Mucosa of descending colon (tissue), 3 donors: ENCODE results near the gene ASXL3. TPM values are rescaled to one million over a fixed set of nuclear protein-coding genes. Genes with fewer than 3 reads are reported as not detected.

Experiments
- ATAC-seq: fragments of 200-7000 bp; cut with Tn5 transposase; one replicate; pipeline ENCODE4 v1.9.1; 2020; ENCODE audit warnings: mild to moderate bottlenecking, moderate library complexity
- DNase-seq, 3 donors: peaks; one replicate each; pipeline ENCODE4 v3.0.0-alpha.2; 2020
- H3K36me3 ChIP-seq: fragments of 200-600 bp; one replicate; pipeline ENCODE4 v1.8.0; 2021; ENCODE audit warnings: low read depth, mild to moderate bottlenecking
- H3K4me1 ChIP-seq: fragments of 200-600 bp; one replicate; pipeline ENCODE4 v1.8.0; 2021; ENCODE audit warnings: low read depth, mild to moderate bottlenecking
- H3K4me3 ChIP-seq: fragments of 200-600 bp; one replicate; pipeline ENCODE4 v1.8.0; 2021; ENCODE audit warnings: mild to moderate bottlenecking
- H3K9me3 ChIP-seq: fragments of 200-600 bp; one replicate; pipeline ENCODE4 v1.8.0; 2021; ENCODE audit warnings: mild to moderate bottlenecking
- CTCF ChIP-seq: fragments of 200-600 bp; IDR thresholded peaks from one replicate; pipeline ENCODE4 v1.8.0; 2022; ENCODE audit warnings: antibody characterized with exemption, mild to moderate bottlenecking
- intact Hi-C, 2 donors: fragments of 100-400 bp; cut with DNase I in 1 of 2; cut with micrococcal nuclease in 1 of 2; formaldehyde crosslinking; loops; one replicate each; pipeline versions ENCODE4 v1.11.0 to v1.11.1; 2022; cut with DNase I, micrococcal nuclease
- total RNA-seq, 3 donors: library from RNA; stranded (reverse); fragmentation: NEBNext Ultra II Directional in 2 of 3; extraction: Animal tissue kit (Norgen Biotek cat#: 25700) in 2 of 3; gene quantifications; one replicate each; pipeline versions ENCODE4 v1.2.1 to v1.2.4, GENCODE V29; 2021 to 2023
- donor health status: DM: no; HTN: no; CAD: no; lungs with moderate emphysema.
- donor health status: DM: no; HTN: no; CAD: no.
- donor health status: DM: no; HTN: yes; CAD: no.

Gene ASXL3
- total RNA-seq, 3 donors from 2014 or later, result 2.4 to 8.5 (median 4.0) TPM

GRCh38 chr18:33541316-33541715 lies 36.7 kb upstream of the ASXL3 start:
- Histone ChIP-seq H3K36me3 (no peaks in the 10 kb centered on the region), H3K4me1 (no peaks in the 10 kb centered on the region), H3K4me3 (no peak overlapping the region), H3K9me3 (no peaks in the 10 kb centered on the region)
- no peak for DNase-seq
- no peak for ATAC-seq
- intact Hi-C loops, result no loop called here
- no peak for TF ChIP-seq CTCF

- Histone ChIP-seq H3K4me1 (no peaks in the 10 kb centered on the region), H3K9me3 (no peaks in the 10 kb centered on the region), H3K36me3 (no peaks in the 10 kb centered on the region), H3K4me3 (no peak overlapping the region)
- no peak for ATAC-seq
- intact Hi-C loops, result no loop called here
- DNase-seq, result no peak
- TF ChIP-seq CTCF, result no peak
Measured at GRCh38 chr18:33556846-33557245, 21.2 kb upstream of the ASXL3 start.

- Histone ChIP-seq H3K36me3 (no peaks in the 10 kb centered on the region), H3K4me1 (no peaks in the 10 kb centered on the region), H3K9me3 (no peaks in the 10 kb centered on the region), H3K4me3 (no peak overlapping the region)
- intact Hi-C loops, result no loop called here
- no peak for ATAC-seq
- no peak for TF ChIP-seq CTCF
- no peak for DNase-seq
Measured at GRCh38 chr18:33557706-33558105, 20.3 kb upstream of the ASXL3 start.

- DNase-seq, result no peak
- Histone ChIP-seq H3K9me3 (no peaks in the 10 kb centered on the region), H3K4me1 (no peaks in the 10 kb centered on the region), H3K4me3 (no peak overlapping the region), H3K36me3 (no peaks in the 10 kb centered on the region)
- no peak for TF ChIP-seq CTCF
- ATAC-seq, result peak; percentile 54
- intact Hi-C loops, result no loop called here
Measured at GRCh38 chr18:33558529-33558928, 19.5 kb upstream of the ASXL3 start.

- intact Hi-C loops, result no loop called here
- Histone ChIP-seq H3K9me3 (no peaks in the 10 kb centered on the region), H3K4me1 (no peaks in the 10 kb centered on the region), H3K4me3 (no peak overlapping the region), H3K36me3 (no peaks in the 10 kb centered on the region)
- DNase-seq, result no peak
- no peak for TF ChIP-seq CTCF
- ATAC-seq, result peak; percentile 58
Measured at GRCh38 chr18:33560686-33561370, 17.2 kb upstream of the ASXL3 start.

- intact Hi-C loops, result no loop called here
- TF ChIP-seq CTCF, result no peak
- DNase-seq (no peak), ATAC-seq (no peak)
- Histone ChIP-seq H3K4me1 (no peaks in the 10 kb centered on the region), H3K36me3 (no peaks in the 10 kb centered on the region), H3K4me3 (no peak overlapping the region), H3K9me3 (no peaks in the 10 kb centered on the region)
Measured at GRCh38 chr18:33562741-33563140, 15.3 kb upstream of the ASXL3 start.
